ENCODE data around the gene AMFR. TPM values are rescaled to one million over a fixed set of nuclear protein-coding genes. Genes with fewer than 3 reads are reported as not detected.

AMFR gene
- polyA plus RNA-seq, 1 donor (not counting 4 experiments of a cell fraction or from before 2014, with no cell fraction given): 36.9 TPM

DNA sequence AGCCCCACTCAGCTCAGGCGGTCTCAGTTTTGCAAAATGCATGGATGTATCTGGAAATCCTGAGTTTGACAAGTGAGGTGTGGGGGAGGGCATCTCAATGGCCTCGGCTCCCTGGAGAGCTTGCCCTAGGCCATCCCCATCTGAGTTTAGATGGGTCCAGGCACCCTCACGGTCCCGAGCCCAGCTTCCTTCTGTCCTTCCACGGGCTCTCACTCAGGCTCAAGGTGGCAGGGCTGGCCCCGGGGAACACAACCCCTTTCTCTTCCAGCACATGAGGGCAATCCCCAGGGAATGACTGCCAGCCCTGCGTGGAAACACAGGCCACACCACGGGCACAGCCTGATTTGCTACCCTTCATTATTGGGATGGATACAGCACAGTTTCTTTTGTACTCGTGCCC is 58.4 kb downstream of the AMFR start:
- no peak overlapping the region for H3K27ac ChIP-seq (ENCODE audit: control insufficient read depth, insufficient read depth, low read length)
- no peak overlapping the region for H3K4me3 ChIP-seq (ENCODE audit: control insufficient read depth in 2 of 3, extremely low read depth in 1 of 3, insufficient read depth in 2 of 3, low read depth in 1 of 3, low read length in 3 of 3)
- DNase-seq (ENCODE audit: low read depth, low spot score) (no peak), FAIRE-seq (no peak)
- dilution Hi-C loops (cut with MboI; ENCODE audit: extremely low pct_ligation_motif_present, low sequenced_read_pairs): no loop called here
- no peak overlapping the region for H3K9ac ChIP-seq (ENCODE audit: control insufficient read depth, extremely low read depth, insufficient read depth, low read length)
- H3K9me3 ChIP-seq (ENCODE audit: control insufficient read depth, low read depth, low read length): no peaks in the 10 kb centered on the region
- no peaks in the 10 kb centered on the region for H3K9me1 ChIP-seq (ENCODE audit: control insufficient read depth, extremely low read depth, insufficient read depth, low read length)
- H3K4me2 ChIP-seq (ENCODE audit: control insufficient read depth, extremely low read depth, insufficient read depth, low read depth, low read length): no peak overlapping the region
- H3K27me3 ChIP-seq (ENCODE audit: control insufficient read depth, extremely low read depth, insufficient read depth, low read length): no peaks in the 10 kb centered on the region
- H4K20me1 ChIP-seq (ENCODE audit: control insufficient read depth, extremely low read depth, insufficient read depth, low read length): no peaks in the 10 kb centered on the region
- no peak overlapping the region for H2AFZ ChIP-seq (ENCODE audit: control insufficient read depth, low read length)
- peaks cover 21 to 35% of the 10 kb centered on the region in 2 experiments for H3K36me3 ChIP-seq (ENCODE audit: control insufficient read depth in 2 of 2, extremely low read depth in 1 of 2, insufficient read depth in 2 of 2, low read length in 2 of 2)
- TF ChIP-seq EZH2 (IDR thresholded peaks at IDR 0.05; ENCODE audit: low read length): no peak
- TF ChIP-seq, protein P1, sequence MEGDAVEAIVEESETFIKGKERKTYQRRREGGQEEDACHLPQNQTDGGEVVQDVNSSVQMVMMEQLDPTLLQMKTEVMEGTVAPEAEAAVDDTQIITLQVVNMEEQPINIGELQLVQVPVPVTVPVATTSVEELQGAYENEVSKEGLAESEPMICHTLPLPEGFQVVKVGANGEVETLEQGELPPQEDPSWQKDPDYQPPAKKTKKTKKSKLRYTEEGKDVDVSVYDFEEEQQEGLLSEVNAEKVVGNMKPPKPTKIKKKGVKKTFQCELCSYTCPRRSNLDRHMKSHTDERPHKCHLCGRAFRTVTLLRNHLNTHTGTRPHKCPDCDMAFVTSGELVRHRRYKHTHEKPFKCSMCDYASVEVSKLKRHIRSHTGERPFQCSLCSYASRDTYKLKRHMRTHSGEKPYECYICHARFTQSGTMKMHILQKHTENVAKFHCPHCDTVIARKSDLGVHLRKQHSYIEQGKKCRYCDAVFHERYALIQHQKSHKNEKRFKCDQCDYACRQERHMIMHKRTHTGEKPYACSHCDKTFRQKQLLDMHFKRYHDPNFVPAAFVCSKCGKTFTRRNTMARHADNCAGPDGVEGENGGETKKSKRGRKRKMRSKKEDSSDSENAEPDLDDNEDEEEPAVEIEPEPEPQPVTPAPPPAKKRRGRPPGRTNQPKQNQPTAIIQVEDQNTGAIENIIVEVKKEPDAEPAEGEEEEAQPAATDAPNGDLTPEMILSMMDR (optimal IDR thresholded peaks at IDR 0.05 in 1 of 3, IDR thresholded peaks at IDR 0.05 in 1 of 3, conservative IDR thresholded peaks at IDR 0.05 in 1 of 3; ENCODE audit: extremely low read depth in 1 of 3, insufficient read depth in 2 of 3, low read length in 3 of 3): no peak
- peaks cover 11% of the 10 kb centered on the region for H3K4me1 ChIP-seq (ENCODE audit: control insufficient read depth, extremely low read depth, insufficient read depth, low read length)
- no peaks in the 10 kb centered on the region for H3K79me2 ChIP-seq (ENCODE audit: control insufficient read depth, insufficient read depth, low read length)

DNA sequence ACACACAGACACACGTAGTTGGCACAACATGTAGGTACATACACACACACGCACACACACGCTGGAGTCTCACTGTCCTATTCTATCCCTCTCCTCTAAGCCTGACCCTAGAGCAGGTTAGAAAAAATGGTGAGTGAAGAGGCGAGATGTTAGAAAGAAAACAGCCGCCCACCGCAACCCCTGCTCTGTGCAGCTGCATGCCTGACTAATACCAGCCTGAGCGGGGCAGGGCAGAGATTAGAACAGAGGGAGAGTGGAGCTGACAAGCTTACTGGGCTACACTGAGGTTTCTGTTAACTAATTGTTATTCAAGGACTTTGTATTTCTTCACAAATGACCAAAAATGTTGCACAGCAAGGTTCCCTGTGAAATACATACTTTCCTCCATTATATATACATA is 59.8 kb downstream of the AMFR start:
- FAIRE-seq (no peak), DNase-seq (ENCODE audit: low read depth, low spot score) (no peak)
- peaks cover 23 to 36% of the 10 kb centered on the region in 2 experiments for H3K36me3 ChIP-seq (ENCODE audit: control insufficient read depth in 2 of 2, extremely low read depth in 1 of 2, insufficient read depth in 2 of 2, low read length in 2 of 2)
- H3K27me3 ChIP-seq (ENCODE audit: control insufficient read depth, extremely low read depth, insufficient read depth, low read length): no peaks in the 10 kb centered on the region
- dilution Hi-C loops (cut with MboI; ENCODE audit: extremely low pct_ligation_motif_present, low sequenced_read_pairs): no loop called here
- no peaks in the 10 kb centered on the region for H3K9me1 ChIP-seq (ENCODE audit: control insufficient read depth, extremely low read depth, insufficient read depth, low read length)
- no peak overlapping the region for H2AFZ ChIP-seq (ENCODE audit: control insufficient read depth, low read length)
- H3K4me2 ChIP-seq (ENCODE audit: control insufficient read depth, extremely low read depth, insufficient read depth, low read depth, low read length): no peak overlapping the region
- H3K79me2 ChIP-seq (ENCODE audit: control insufficient read depth, insufficient read depth, low read length): no peaks in the 10 kb centered on the region
- no peaks in the 10 kb centered on the region for H3K4me1 ChIP-seq (ENCODE audit: control insufficient read depth, extremely low read depth, insufficient read depth, low read length)
- H3K9me3 ChIP-seq (ENCODE audit: control insufficient read depth, low read depth, low read length): no peaks in the 10 kb centered on the region
- H3K9ac ChIP-seq (ENCODE audit: control insufficient read depth, extremely low read depth, insufficient read depth, low read length): no peak overlapping the region
- H4K20me1 ChIP-seq (ENCODE audit: control insufficient read depth, extremely low read depth, insufficient read depth, low read length): no peaks in the 10 kb centered on the region
- no peak overlapping the region for H3K4me3 ChIP-seq (ENCODE audit: control insufficient read depth in 2 of 3, extremely low read depth in 1 of 3, insufficient read depth in 2 of 3, low read depth in 1 of 3, low read length in 3 of 3)
- TF ChIP-seq, protein P1 (optimal IDR thresholded peaks at IDR 0.05 in 1 of 3, IDR thresholded peaks at IDR 0.05 in 1 of 3, conservative IDR thresholded peaks at IDR 0.05 in 1 of 3; ENCODE audit: extremely low read depth in 1 of 3, insufficient read depth in 2 of 3, low read length in 3 of 3): no peak
- TF ChIP-seq EZH2 (IDR thresholded peaks at IDR 0.05; ENCODE audit: low read length): no peak
- H3K27ac ChIP-seq (ENCODE audit: control insufficient read depth, insufficient read depth, low read length): no peak overlapping the region

Data from keratinocyte (primary cell).